H1 (cell line): ENCODE data around the gene C2orf76. TPM values are rescaled to one million over a fixed set of nuclear protein-coding genes. Genes with fewer than 3 reads are reported as not detected.

Experiments used
- CTCF ChIA-PET: fragments of 300-600 bp; sonication (Branson Sonifier 250); formaldehyde crosslinking; loops from one replicate; lab custom pipeline; 2021; ENCODE audit not compliant: partially characterized antibody; lab: Charles Lee
- POLR2A ChIA-PET: fragments of 300-600 bp; sonication (Branson Sonifier 250); formaldehyde crosslinking; loops from one replicate; lab custom pipeline; 2021; ENCODE audit warnings: inconsistent platforms; ENCODE audit not compliant: partially characterized antibody; lab: Charles Lee
- DNase-seq, 2 experiments: peaks; one replicate each; pipeline versions ENCODE4 v3.0.0 to v3.0.0-alpha.2; 2010 to 2022; ENCODE audit warnings: low spot score in 2 of 2, low read depth in 1 of 2, mixed read lengths in 1 of 2
- FAIRE-seq: peaks from 2 replicates; lab custom pipeline; 2011; peaks lifted over from hg19 to GRCh38; lab: Jason Lieb, UNC
- H2AFZ ChIP-seq: 2 replicates; pipeline ENCODE4 v1.8.1; 2012; ENCODE audit warnings: low read length, inconsistent platforms
- H2AK5ac ChIP-seq: 2 replicates; pipeline ENCODE4 v1.6.1; 2013; ENCODE audit warnings: low read depth, low read length
- H2BK120ac ChIP-seq: replicated peaks from 2 replicates; pipeline ENCODE3; 2013; ENCODE audit warnings: low read depth, low read length, inconsistent platforms
- H2BK12ac ChIP-seq: 2 replicates; pipeline ENCODE4 v1.6.1; 2013; ENCODE audit warnings: low read depth, low read length
- H2BK15ac ChIP-seq: 2 replicates; pipeline ENCODE4 v1.6.1; 2013; ENCODE audit warnings: low read length
- H2BK20ac ChIP-seq: 2 replicates; pipeline ENCODE4 v1.6.1; 2013; ENCODE audit warnings: low read length
- H2BK5ac ChIP-seq: 2 replicates; pipeline ENCODE4 v1.6.1; 2013; ENCODE audit warnings: low read depth, low read length
- H3K14ac ChIP-seq: 2 replicates; pipeline ENCODE4 v1.6.1; 2013; ENCODE audit warnings: inconsistent platforms; ENCODE audit not compliant: insufficient read length
- H3K18ac ChIP-seq: 2 replicates; pipeline ENCODE4 v1.6.1; 2013; ENCODE audit warnings: low read length; ENCODE audit errors: extremely low read depth
- H3K23ac ChIP-seq: 2 replicates; pipeline ENCODE4 v1.6.1; 2013; ENCODE audit warnings: inconsistent platforms; ENCODE audit not compliant: insufficient read length
- H3K23me2 ChIP-seq: 2 replicates; pipeline ENCODE4 v1.6.1; 2013; ENCODE audit warnings: low read depth, low read length
- H3K27ac ChIP-seq: 2 replicates; pipeline ENCODE4 v1.6.1; 2011; ENCODE audit warnings: low read depth, low read length, inconsistent platforms
- H3K27me3 ChIP-seq, 4 experiments: replicated peaks in 1 of 4; 1 replicate in 1 of 4; 2 replicates in 3 of 4; pipeline versions ENCODE4 v1.6.1 to v1.8.1; 2011 to 2013; ENCODE audit warnings: low read length in 3 of 4, mild to moderate bottlenecking in 3 of 4, inconsistent platforms in 2 of 4, mixed read lengths in 2 of 4, moderate library complexity in 1 of 4; ENCODE audit not compliant: control insufficient read depth in 3 of 4, insufficient read depth in 3 of 4; ENCODE audit errors: extremely low read depth in 1 of 4
- H3K36me3 ChIP-seq, 4 experiments: 2 replicates each; pipeline versions ENCODE4 v1.6.1 to v1.8.1; 2011 to 2013; ENCODE audit warnings: mild to moderate bottlenecking in 4 of 4, low read length in 3 of 4, moderate library complexity in 2 of 4, control low read depth in 1 of 4, inconsistent platforms in 1 of 4; ENCODE audit not compliant: insufficient read depth in 4 of 4, control insufficient read depth in 2 of 4
- H3K4ac ChIP-seq: replicated peaks from 2 replicates; pipeline ENCODE3; 2013; ENCODE audit warnings: low read length, low read depth, mixed read lengths, inconsistent platforms; ENCODE audit not compliant: insufficient read length
- H3K4me1 ChIP-seq, 4 experiments: replicated peaks in 1 of 4; 1 replicate in 1 of 4; 2 replicates in 3 of 4; pipeline versions ENCODE4 v1.6.1 to v1.8.1; 2011 to 2013; ENCODE audit warnings: low read length in 3 of 4, inconsistent platforms in 2 of 4, mixed read lengths in 1 of 4; ENCODE audit not compliant: insufficient read depth in 4 of 4, control insufficient read depth in 3 of 4
- H3K4me2 ChIP-seq, 2 experiments: 2 replicates each; pipeline versions ENCODE4 v1.6.1 to v1.8.1; 2011 to 2013; ENCODE audit warnings: low read depth in 2 of 2, low read length in 2 of 2, control low read depth in 1 of 2, inconsistent platforms in 1 of 2, mild to moderate bottlenecking in 1 of 2; ENCODE audit not compliant: insufficient read depth in 1 of 2
- H3K4me3 ChIP-seq, 4 experiments: fragments of 200-600, 300-600 bp in 1 of 4; sonication (generic), shearing (Covaris generic), sonication (Bioruptor Twin) in 1 of 4; 2 replicates each; pipeline versions ENCODE4 v1.5.1 to v1.8.1; 2011 to 2016; ENCODE audit warnings: low read length in 4 of 4, low read depth in 3 of 4, control low read depth in 2 of 4, inconsistent platforms in 2 of 4, mild to moderate bottlenecking in 2 of 4, mixed read lengths in 1 of 4, moderate library complexity in 1 of 4; ENCODE audit not compliant: insufficient read depth in 2 of 4; ENCODE audit errors: extremely low read depth in 1 of 4
- H3K56ac ChIP-seq: replicated peaks from 2 replicates; pipeline ENCODE3; 2013; ENCODE audit warnings: low read depth, mild to moderate bottlenecking, mixed read lengths, low read length, inconsistent platforms; ENCODE audit not compliant: insufficient read length
- H3K79me1 ChIP-seq: 2 replicates; pipeline ENCODE4 v1.6.1; 2013; ENCODE audit warnings: low read depth, low read length, control low read depth
- H3K79me2 ChIP-seq, 2 experiments: 2 replicates each; pipeline versions ENCODE4 v1.6.1 to v1.8.1; 2012 to 2013; ENCODE audit warnings: low read length in 2 of 2, mild to moderate bottlenecking in 2 of 2, inconsistent platforms in 1 of 2; ENCODE audit not compliant: insufficient read depth in 2 of 2, control insufficient read depth in 1 of 2
- H3K9ac ChIP-seq, 4 experiments: replicated peaks in 1 of 4; 1 replicate in 1 of 4; 2 replicates in 3 of 4; pipeline versions ENCODE4 v1.6.1 to v1.8.1; 2011 to 2013; ENCODE audit warnings: low read depth in 3 of 4, low read length in 3 of 4, control low read depth in 2 of 4, mild to moderate bottlenecking in 2 of 4, moderate library complexity in 2 of 4, inconsistent platforms in 1 of 4; ENCODE audit errors: extremely low read depth in 1 of 4
- H3K9me3 ChIP-seq, 2 experiments: 2 replicates each; pipeline versions ENCODE4 v1.6.1 to v1.8.1; 2012 to 2013; ENCODE audit warnings: mild to moderate bottlenecking in 2 of 2, moderate library complexity in 2 of 2, control low read depth in 1 of 2, inconsistent platforms in 1 of 2, low read depth in 1 of 2, low read length in 1 of 2, mixed read lengths in 1 of 2; ENCODE audit not compliant: insufficient read depth in 2 of 2
- H4K20me1 ChIP-seq, 2 experiments: replicated peaks in 1 of 2; 2 replicates each; pipeline versions ENCODE3 to v1.8.1; 2011 to 2013; ENCODE audit warnings: inconsistent platforms in 2 of 2, low read length in 2 of 2, mild to moderate bottlenecking in 1 of 2; ENCODE audit not compliant: insufficient read depth in 2 of 2, control insufficient read depth in 1 of 2
- H4K5ac ChIP-seq: 2 replicates; pipeline ENCODE4 v1.6.1; 2013; ENCODE audit warnings: low read length, low read depth, mixed read lengths, inconsistent platforms; ENCODE audit not compliant: insufficient read length
- H4K8ac ChIP-seq: 2 replicates; pipeline ENCODE4 v1.8.0; 2013; ENCODE audit warnings: mild to moderate bottlenecking, moderate library complexity, low read length, inconsistent platforms; ENCODE audit not compliant: insufficient read depth; ENCODE audit errors: extremely low read depth
- H4K91ac ChIP-seq: replicated peaks from 2 replicates; pipeline ENCODE3; 2013; ENCODE audit warnings: low read length, mixed read lengths, inconsistent platforms; ENCODE audit not compliant: insufficient read length
- MAFK ChIP-seq: IDR thresholded peaks from 2 replicates; pipeline ENCODE4 v1.6.1; 2012; ENCODE audit warnings: low read depth, mild to moderate bottlenecking, improper control_type of control experiment, low read length
- RAD21 ChIP-seq, 2 experiments: IDR thresholded peaks in 1 of 2; conservative IDR thresholded peaks in 1 of 2; 2 replicates each; pipeline ENCODE4 v1.6.1; 2011; ENCODE audit warnings: low read depth in 2 of 2, low read length in 2 of 2, improper control_type of control experiment in 1 of 2, inconsistent platforms in 1 of 2, mild to moderate bottlenecking in 1 of 2, moderate library complexity in 1 of 2
- SIN3A ChIP-seq, 2 experiments: IDR thresholded peaks in 1 of 2; conservative IDR thresholded peaks in 1 of 2; 2 replicates each; pipeline ENCODE4 v1.6.1; 2011 to 2012; ENCODE audit warnings: low read length in 2 of 2, improper control_type of control experiment in 1 of 2, low read depth in 1 of 2, mild to moderate bottlenecking in 1 of 2
- WGBS, 2 experiments: shearing (Covaris generic) in 1 of 2; methylation state at CpG; one replicate each; pipeline versions ENCODE4 v1.1.6 to v1.1.7; 2013 to 2015; ENCODE audit warnings: low lambda C conversion rate in 2 of 2, mixed read lengths in 2 of 2, inconsistent platforms in 1 of 2, low coverage in 1 of 2, missing lambda C conversion rate in 1 of 2; ENCODE audit not compliant: insufficient replicate concordance in 2 of 2, insufficient coverage in 1 of 2, insufficient read length in 1 of 2; ENCODE audit errors: extremely low coverage in 1 of 2, missing lambda C conversion rate in 1 of 2; 5-methylcytosine and 5-hydroxymethylcytosine counted together
- polyA plus RNA-seq, 7 experiments: library from polyadenylated mRNA; depleted of rRNA in 3 of 7; stranded (reverse) in 5 of 7; unstranded in 2 of 7; fragments of >200 nt in 5 of 7; fragments of 200-250 nt in 2 of 7; gene quantifications; 1 replicate in 5 of 7; 2 replicates in 1 of 7; 4 replicates in 1 of 7; pipeline versions ENCODE4 v1.2.1 to v1.2.3, GENCODE V29; 2011 to 2013; ENCODE audit warnings: missing spikeins in 2 of 7, mixed read lengths in 2 of 7
- total RNA-seq: library from RNA; stranded (reverse); fragmentation: NEBNext Ultra II Directional; extraction: Animal tissue kit (Norgen Biotek cat#: 25700); gene quantifications from 2 replicates; pipeline ENCODE4 v1.2.1, GENCODE V29; 2021
- TF ChIP-seq, protein P1 (sequence below), 3 experiments: IDR thresholded peaks; 1 replicate in 2 of 3; 2 replicates in 1 of 3; pipeline versions ENCODE4 v1.5.1 to v1.6.1; 2011; ENCODE audit warnings: low read length in 3 of 3, mild to moderate bottlenecking in 3 of 3, inconsistent platforms in 2 of 3, low read depth in 1 of 3, moderate library complexity in 1 of 3; ENCODE audit not compliant: insufficient read depth in 1 of 3; ENCODE audit errors: control extremely low read depth in 1 of 3

Gene C2orf76
- total and polyA plus RNA-seq, 2 of the 8 experiments (the other 6 are each of a cell fraction or from before 2014, with no cell fraction given) = 4.4 to 5.0 TPM

DNA sequence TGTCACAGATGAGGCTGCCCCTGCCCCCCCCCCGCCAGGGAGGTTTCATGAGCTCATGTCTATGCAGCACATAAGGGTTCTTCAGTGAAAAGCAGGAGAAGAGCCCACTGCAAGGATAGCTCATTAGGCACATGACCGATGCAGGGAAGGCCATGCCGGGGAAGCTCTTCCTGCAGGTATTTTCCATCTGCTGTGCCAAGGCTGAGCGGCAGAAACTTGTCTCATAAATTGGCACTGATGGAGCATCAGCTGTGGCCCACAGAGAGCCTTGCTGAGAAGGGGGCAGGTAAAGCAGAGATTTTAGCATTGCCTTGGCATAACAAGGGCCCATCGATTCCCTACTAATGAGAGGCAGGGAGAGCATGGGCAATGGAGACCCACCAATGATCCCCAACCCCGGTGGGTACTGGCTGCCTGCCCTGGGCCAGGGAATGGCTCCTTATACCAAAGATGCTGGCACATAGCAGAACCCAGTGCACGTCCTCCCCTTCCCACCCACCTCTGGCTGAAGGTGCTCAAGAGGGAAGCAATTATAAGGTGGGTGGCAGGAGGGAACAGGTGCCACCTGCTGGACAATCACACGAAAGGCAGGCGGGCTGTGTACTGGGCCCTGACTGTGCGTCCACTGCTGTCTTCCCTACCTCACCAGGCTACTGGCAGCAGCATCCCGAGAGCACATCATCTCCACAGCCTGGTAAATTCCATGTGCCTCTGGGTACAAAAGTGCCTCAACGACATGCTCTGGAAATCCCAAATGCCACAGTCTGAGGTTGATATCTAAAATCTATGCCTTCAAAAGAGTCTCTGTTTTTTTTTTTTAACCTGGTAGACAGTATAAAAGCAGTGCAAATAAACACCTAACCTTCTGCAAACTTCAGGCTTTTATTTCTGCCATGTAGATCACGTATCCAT is 101.6 kb downstream of the C2orf76 start:
- no peak overlapping the region for H4K91ac ChIP-seq
- H2BK120ac ChIP-seq = no peak overlapping the region
- no peak overlapping the region for H3K4ac ChIP-seq
- H4K5ac ChIP-seq = no peak overlapping the region
- no peak overlapping the region for H2BK20ac ChIP-seq
- H3K4me2 ChIP-seq = no peak overlapping the region
- H3K4me1 ChIP-seq = no peaks in the 10 kb centered on the region; a peak in 1 of 7 replicates
- no peak overlapping the region for H3K4me3 ChIP-seq
- no peak overlapping the region for H3K27ac ChIP-seq
- no peaks in the 10 kb centered on the region for H3K79me2 ChIP-seq
- H2AFZ ChIP-seq = no peak overlapping the region
- H2BK5ac ChIP-seq = no peak overlapping the region
- ChIA-PET CTCF (interaction anchor here (0.6 to 4.3 kb wide), 58 partner anchors 11 to 1019 kb away, joined by 3 to 57 read pairs (median 4); partner anchors contain the start of gene STEAP3), POLR2A (interaction anchor here (0.7 to 1.8 kb wide), 5 partner anchors 10 to 127 kb away, joined by 3 to 4 read pairs (median 3); no protein-coding TSS in a partner anchor)
- H2BK12ac ChIP-seq = peak overlapping the region; percentile 56; the same call in 1 of the 2 replicates
- H3K23me2 ChIP-seq = peaks cover 5% of the 10 kb centered on the region; the same call in 1 of the 2 replicates
- H3K36me3 ChIP-seq = no peaks in the 10 kb centered on the region
- H3K9ac ChIP-seq = no peak overlapping the region
- H3K14ac ChIP-seq = no peak overlapping the region
- no peaks in the 10 kb centered on the region for H3K9me3 ChIP-seq
- FAIRE-seq (peak; percentile 74), DNase-seq (peak in 1 of 2 experiments; percentile 81)
- no peaks in the 10 kb centered on the region for H3K79me1 ChIP-seq
- no peak overlapping the region; the same call in 1 of the 2 replicates for H3K18ac ChIP-seq
- WGBS, 2 experiments = 51% methylated on average over 13 of the region's 13 CpGs; no CpG with 5 or more reads in 1 of the 2 experiments
- peak overlapping the region; percentile 7; the same call in 1 of the 2 replicates for H4K8ac ChIP-seq
- no peaks in the 10 kb centered on the region; a peak in 1 of 7 replicates for H3K27me3 ChIP-seq
- H3K23ac ChIP-seq = no peak overlapping the region
- H2AK5ac ChIP-seq = no peak overlapping the region
- no peaks in the 10 kb centered on the region for H4K20me1 ChIP-seq
- no peak for TF ChIP-seq MAFK
- TF ChIP-seq, protein P1, sequence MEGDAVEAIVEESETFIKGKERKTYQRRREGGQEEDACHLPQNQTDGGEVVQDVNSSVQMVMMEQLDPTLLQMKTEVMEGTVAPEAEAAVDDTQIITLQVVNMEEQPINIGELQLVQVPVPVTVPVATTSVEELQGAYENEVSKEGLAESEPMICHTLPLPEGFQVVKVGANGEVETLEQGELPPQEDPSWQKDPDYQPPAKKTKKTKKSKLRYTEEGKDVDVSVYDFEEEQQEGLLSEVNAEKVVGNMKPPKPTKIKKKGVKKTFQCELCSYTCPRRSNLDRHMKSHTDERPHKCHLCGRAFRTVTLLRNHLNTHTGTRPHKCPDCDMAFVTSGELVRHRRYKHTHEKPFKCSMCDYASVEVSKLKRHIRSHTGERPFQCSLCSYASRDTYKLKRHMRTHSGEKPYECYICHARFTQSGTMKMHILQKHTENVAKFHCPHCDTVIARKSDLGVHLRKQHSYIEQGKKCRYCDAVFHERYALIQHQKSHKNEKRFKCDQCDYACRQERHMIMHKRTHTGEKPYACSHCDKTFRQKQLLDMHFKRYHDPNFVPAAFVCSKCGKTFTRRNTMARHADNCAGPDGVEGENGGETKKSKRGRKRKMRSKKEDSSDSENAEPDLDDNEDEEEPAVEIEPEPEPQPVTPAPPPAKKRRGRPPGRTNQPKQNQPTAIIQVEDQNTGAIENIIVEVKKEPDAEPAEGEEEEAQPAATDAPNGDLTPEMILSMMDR (IDR thresholded peaks at IDR 0.05; ENCODE audit: control extremely low read depth in 1 of 3, insufficient read depth in 1 of 3, low read depth in 1 of 3, low read length in 3 of 3) = peak; percentile 82 to 99 (median 98)
- TF ChIP-seq RAD21 (IDR thresholded peaks at IDR 0.05 in 1 of 2, conservative IDR thresholded peaks at IDR 0.05 in 1 of 2; ENCODE audit: low read depth in 2 of 2, low read length in 2 of 2) = peak; percentile 87 to 89
- 0 out of 4 replicates have a peak, but pooled peaks of 1 of the 2 experiments have one; percentile 44 for TF ChIP-seq SIN3A (conservative IDR thresholded peaks at IDR 0.05 in 1 of 2, IDR thresholded peaks at IDR 0.05 in 1 of 2; ENCODE audit: low read depth in 1 of 2, low read length in 2 of 2)
- no peak overlapping the region; the same call in 1 of the 2 replicates for H2BK15ac ChIP-seq
- H3K56ac ChIP-seq = no peak overlapping the region
